T47D (cell line): Measurements from ENCODE around the gene PSME3IP1.

Source experiments
- DNase-seq, 2 experiments: peaks; one replicate each; pipeline versions ENCODE4 v3.0.0 to v3.0.0-alpha.2; 2011 to 2012; ENCODE audit warnings: low read depth in 1 of 2, low spot score in 1 of 2
- JUND ChIP-seq: IDR thresholded peaks from 2 replicates; pipeline ENCODE4 v1.6.1; 2012; ENCODE audit warnings: low read depth
- in situ Hi-C: cut with HindIII; loops from 2 replicates; pipeline ENCODE4 v1.10.0; 2016; ENCODE audit warnings: low sequenced_read_pairs, low pct_unique_long_range_greater_than_20kb

The PSME3IP1 gene

GRCh38 chr16:57155702-57156350 is 30.0 kb downstream of the PSME3IP1 start:
- DNase-seq: no peak
- in situ Hi-C loops: no loop called here
- TF ChIP-seq JUND: no peak

GRCh38 chr16:57153841-57154240 is 32.0 kb downstream of the PSME3IP1 start:
- TF ChIP-seq JUND: no peak
- DNase-seq: no peak
- in situ Hi-C loops: no loop called here

GRCh38 chr16:57152096-57153093 is 33.4 kb downstream of the PSME3IP1 start:
- no peak for TF ChIP-seq JUND
- no peak for DNase-seq
- in situ Hi-C loops: no loop called here

DNA sequence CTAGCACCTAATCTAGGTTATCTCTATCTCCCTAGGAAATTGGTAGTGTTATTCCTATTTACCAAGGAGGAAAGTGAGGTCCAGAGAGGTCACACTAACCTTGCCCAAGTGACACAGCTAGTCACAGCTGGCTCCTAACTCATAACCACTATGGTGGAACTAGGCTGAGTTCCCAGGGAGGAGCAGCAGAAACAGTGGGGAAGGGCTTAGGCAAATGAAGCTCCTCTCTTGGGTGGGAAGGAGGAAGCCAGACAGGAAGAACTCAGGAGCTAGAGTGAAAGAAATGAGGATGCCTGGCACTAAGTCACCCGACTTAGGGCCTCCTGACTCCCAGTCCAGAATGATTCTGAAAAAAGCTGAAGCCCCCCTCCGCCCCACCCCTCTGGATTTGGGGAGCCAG is 34.5 kb downstream of the PSME3IP1 start:
- DNase-seq: no peak
- in situ Hi-C loops: no loop called here
- no peak for TF ChIP-seq JUND

DNA sequence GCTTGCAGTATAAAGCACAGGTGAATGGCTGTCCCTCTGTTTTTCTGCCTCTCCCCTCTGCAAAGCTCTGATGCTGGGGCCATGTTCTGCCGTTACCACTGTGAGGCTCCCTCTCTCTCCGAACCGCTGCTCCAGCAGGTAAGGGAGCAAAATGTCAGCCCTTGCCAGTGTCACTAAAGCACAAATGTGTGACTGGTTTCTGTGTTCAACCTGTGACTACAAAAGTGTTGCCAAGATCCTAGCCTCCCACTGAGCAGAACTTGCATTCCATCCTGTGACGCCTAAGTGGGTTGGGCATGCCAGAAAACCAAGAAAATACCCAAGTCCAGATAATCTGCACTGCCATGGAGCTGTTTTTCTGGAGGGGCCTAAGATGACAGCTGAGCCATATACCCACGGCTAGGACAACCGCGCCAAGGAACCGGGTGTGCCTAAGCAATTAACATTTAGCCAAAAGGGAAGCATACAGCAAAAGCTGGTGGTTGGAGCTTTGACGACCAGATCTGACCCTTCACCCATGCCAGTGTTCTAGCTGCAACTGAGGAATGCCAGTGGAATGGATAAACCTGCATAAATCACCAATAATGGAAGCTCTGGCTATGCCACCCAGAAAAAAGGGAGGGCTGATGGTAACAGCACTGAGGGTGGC is 35.0 kb downstream of the PSME3IP1 start:
- in situ Hi-C loops: no loop called here
- no peak for DNase-seq
- no peak for TF ChIP-seq JUND

DNA sequence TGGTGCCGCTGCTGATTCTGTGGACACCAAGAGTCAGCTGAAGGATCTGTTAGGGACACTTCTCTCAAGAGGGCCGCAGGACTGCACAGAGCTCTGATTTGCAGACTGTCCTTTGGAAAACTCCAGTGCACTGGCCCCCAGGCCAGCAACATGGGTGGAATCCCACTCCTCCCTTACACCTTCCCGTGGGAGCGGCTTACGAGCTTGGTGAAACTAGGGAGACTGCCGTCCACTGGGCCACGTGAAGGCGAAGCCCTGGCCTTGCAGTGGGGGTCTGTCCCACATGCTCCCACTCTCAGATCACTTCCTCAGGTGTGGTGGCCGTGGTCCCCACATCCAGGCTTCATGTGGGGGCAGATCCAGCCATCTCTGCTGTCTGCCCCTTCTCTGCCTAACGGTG is 36.4 kb downstream of the PSME3IP1 start:
- in situ Hi-C loops: no loop called here

DNA sequence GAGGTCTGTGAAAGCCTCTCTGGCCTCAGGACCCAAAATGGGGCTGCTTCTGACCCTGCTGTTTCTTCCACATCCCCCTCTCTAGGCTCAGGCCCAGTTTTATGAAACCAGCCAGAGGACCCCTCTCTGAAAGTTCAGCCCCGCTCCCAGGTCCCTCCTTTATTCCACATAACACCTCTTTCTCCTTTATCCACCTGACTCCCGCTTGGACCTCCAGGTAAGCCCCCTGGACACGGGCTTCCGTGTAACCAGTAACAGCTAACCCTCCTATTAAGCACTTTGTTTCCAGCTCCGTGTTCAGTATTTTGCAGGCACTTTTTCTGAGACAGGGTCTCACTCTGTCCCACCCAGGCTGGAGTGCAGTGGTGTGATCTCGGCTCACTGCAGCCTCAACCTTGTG is 37.4 kb downstream of the PSME3IP1 start:
- TF ChIP-seq JUND: no peak
- in situ Hi-C loops: no loop called here
- no peak for DNase-seq

More for the DNA sequence above, 36.4 kb downstream of the PSME3IP1 start:
- no peak for TF ChIP-seq JUND
- DNase-seq: no peak

- no peak for DNase-seq
- TF ChIP-seq JUND: no peak
- in situ Hi-C loops: no loop called here
These were observed 38.2 kb downstream of the PSME3IP1 start for GRCh38 chr16:57147381-57148221.

DNA sequence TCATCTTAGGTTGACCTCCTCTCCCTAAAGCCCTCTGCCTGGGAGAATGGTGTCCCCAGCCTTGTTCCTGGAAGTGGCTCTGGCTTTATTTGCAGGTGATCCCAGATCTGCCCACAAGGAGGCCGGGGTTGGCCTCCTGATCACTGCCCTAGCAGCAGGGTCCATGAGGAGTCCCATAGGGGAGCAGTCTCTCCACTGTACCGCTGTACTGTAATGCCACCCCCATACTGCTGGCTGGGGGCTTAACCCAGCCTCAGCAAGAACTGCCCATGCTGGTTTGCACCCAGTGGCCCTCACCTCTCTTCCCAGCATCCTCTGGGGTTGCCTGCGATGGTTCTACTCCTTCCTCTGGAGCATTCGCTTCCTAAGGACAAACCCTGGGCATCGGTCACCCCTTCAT is 39.1 kb downstream of the PSME3IP1 start:
- DNase-seq: no peak
- in situ Hi-C loops: no loop called here
- no peak for TF ChIP-seq JUND

- DNase-seq: no peak
- TF ChIP-seq JUND: no peak
- in situ Hi-C loops: no loop called here
These were observed 39.7 kb downstream of the PSME3IP1 start for GRCh38 chr16:57146040-57146647.

GRCh38 chr16:57145046-57146021 is 40.5 kb downstream of the PSME3IP1 start:
- in situ Hi-C loops: no loop called here
- no peak for DNase-seq
- TF ChIP-seq JUND: no peak
